CD4-positive, alpha-beta T cell treated with Interleukin-10 for 1 hour (primary cell): ENCODE results near the gene ANO6.

ENCODE experiments used
- DNase-seq: peaks from one replicate; pipeline ENCODE4 v3.0.0-alpha.2; 2020

ANO6 gene

DNA sequence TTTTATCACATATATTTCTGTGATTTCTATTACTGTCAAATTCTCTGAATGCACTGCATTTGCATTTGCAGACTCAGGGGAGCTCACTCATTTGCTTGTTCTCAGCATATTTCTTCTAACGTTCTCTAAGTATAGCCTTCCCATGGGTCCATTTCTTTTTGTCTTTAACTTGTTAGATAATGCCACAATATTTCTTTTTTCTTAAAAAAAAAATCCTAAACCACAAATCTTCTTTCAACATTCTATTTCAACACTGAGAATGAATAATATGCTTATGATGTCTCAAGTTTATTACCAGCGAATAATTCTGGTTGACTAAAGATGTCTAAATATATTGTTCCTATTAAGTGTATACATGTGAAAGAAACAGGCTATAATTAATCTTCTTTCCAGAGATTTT is 200.2 kb downstream of the ANO6 start:
- DNase-seq = no peak

DNA sequence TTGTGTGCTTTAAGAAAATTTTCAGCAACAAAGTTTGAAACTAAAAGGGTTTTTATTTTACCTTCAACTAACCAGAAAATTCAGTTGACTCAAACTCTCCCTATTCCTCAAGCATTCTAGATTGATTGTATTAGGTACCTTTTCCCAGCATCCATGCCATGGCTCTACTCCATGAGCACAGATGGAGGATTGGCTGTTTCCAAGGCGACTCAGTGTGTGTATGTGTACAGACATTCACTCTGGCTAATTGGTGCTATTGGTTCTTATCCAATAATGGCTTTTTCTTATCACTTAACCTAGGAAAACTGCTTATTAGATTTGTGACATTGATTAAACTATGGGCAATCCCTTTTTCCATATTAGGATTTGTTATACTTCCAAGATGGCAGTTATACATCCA is 202.6 kb downstream of the ANO6 start:
- DNase-seq = no peak

DNA sequence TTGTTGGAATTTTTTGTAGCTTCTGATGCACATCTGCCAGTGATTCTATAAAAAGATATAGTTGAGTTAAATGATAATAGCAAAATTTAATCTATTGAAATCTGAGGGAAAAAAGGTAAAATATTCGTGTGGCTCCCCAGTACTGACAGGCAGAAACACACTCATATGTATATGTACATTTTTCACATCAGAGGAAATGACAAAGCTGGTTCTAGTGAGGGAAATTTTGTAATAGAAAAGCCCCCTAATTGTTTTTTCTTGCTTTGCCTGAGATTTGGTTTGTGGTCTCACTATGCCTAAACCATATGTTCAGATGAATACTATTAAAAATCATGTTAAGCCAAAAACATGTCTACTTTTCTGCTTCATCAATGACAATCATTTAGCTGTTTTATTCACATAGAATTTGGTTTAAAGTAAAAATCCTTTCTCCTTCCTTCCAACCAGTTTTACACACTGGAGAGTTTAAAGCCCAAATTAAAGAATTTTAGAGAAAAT is 203.5 kb downstream of the ANO6 start:
- no peak for DNase-seq

DNA sequence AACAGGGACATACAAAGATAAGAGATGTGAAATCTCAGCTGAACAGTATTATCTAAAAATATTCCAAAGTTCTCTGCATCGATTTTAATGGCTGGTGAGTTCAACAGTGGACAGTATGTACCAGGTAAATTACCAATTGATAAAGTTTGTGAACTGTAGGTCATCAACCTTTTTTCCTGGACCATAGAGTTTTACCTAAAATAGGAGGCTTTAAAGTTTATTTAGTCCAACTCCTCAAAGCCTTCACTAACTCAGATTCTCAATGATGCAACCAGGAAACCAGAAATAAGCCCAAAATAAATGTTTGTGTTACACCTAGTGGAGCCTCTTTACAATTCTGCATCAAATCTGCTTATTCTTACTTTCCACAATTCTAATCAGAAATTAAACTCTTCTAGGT is 205.8 kb downstream of the ANO6 start:
- no peak for DNase-seq

DNA sequence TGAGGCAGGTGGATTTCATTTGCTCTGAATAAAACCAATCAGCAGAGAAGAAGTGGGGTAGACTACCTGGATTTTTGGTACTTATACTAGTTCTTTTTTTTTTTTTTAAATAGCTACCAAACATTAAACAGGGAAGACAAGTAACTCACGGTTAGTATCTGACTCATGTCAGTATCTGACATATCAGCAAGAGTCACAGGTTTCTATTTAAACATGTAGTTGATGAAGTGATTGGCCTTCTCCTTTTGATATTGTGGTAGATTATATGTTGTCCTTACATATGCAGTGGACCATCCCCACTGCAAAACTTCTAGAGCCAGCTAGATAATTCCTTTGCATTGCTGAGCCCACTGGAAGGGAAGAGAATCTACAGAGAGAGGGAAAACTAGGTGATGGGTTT is 208.0 kb downstream of the ANO6 start:
- DNase-seq = no peak

DNA sequence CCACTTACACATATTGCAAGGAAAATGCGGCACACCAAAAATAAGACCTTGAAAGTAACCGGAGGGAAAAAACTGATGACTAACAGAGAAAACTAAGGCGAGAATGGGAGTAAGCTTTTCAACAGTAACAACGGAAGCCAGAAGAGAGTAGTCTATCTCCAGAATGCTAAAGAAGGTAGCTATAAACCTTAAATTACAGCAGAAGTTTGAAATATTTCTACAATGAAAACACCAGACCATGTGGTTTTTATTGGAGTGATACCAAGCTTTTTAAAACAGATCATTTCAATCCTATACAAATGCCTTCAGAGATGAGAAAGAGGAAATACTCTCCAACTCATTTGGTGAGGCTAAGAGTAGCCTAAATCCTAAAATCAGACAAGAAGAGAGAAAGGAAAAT is 209.5 kb downstream of the ANO6 start:
- no peak for DNase-seq

DNA sequence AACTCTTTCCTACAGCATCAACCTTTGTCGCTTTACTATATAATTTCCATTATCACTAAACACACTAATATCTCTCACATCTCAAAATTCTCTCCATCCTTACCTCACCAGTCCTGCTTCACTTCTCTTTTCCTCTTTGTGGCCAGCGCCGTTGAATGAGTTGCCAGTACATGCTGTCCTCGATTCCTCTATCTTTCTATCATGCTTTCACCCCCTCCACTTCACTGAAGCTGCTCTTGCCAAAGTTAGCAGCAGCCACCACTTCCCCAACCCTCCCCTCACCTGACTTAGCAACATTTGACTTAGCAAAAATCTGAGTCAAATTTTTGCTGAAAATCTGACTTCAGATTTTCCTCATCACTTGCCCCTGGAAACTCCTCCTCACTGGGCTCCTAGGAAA is 210.4 kb downstream of the ANO6 start:
- no peak for DNase-seq

DNA sequence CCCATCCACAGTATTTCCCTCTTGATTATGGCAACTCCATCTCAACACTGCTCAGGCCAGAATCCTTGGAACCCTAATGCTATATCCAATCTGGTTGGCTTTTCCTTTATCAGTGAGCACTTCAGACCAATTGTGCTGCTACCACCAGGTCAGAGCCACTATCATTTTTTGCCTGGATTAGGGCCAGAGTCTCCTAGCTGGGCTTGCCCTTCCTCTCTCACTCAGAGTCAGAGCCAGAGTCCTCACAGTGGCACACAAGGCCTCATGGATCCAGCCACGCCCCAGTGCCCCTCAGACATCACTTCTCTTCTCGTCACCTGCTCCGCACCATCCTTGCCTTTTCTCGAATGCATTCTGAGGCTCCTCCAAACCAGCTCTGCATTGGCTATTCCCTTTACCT is 211.1 kb downstream of the ANO6 start:
- DNase-seq = no peak

DNA sequence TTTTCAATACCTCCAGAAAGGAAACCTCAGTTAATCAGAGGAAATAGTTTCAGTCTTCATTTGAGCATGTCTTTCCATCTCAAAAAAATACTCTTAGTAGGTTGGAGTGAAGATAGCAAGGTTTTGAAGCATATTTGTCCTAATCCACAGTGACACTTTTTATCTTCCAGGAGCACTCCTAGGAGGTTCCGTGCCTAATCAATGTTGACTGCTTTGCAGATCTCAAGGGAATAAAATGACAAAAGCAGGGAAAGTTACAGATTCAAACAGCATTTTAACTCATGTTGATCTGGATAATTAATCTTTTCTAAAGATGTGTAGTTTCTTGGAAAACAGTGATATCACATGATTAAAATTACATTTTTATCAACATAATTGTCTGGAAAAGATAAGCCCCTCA is 213.9 kb downstream of the ANO6 start:
- no peak for DNase-seq

DNA sequence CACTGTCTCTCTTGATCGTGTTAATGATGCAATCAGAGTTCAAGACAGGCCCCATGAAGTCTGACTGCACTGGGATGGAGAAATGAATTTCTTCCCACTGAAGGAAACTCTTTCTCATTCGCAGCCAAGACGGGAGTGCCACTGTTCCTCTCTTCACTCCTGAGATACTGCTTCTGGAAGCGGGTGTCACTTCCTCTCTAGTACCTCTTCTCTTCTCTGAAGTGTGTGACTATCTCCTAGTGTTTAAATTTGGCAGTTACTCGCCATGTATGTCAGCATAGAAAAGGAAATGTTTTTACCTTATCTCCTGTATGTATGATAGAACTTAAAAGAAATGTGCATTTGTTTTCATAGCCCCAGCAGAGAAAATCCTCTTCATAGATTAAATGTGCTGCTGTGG is 215.2 kb downstream of the ANO6 start:
- DNase-seq = no peak

DNA sequence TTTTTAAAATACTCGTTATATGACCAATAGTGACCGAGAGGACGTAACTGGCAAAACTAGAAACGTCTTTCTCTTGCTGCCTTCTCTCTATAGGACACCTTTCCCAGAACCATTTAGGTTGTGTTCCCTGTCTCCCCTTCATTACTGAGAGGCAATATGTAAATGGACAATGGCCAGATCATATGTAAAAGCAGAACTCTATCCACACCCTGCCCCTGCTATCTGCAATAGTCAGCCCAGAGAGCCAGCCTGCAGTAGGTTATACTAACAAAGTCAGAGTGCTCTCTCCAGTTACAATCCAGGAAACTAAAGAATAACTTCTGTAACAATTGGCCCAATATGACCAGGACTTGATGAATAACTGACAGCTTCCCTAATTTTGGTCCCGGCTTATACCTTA is 216.8 kb downstream of the ANO6 start:
- DNase-seq = no peak

DNA sequence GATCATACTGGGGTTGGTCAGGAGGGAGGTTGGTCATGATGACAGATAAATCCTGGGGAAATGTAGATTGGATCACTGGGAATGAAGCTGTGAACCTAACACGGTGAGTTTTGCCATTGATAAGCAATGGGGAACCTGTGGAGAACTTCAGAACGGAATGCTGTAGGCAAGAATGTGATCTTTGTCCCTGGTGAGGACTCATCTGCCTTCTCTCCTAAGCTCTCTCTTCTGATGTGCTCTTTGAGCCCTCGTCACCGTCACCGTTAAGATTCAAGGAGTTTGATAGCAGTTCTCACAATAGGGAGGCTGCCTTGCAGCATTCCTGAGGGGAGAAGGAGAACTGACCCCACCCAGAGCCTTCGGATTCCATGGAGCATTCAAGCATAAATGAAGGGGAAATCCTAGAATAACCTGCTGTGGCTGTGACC is 217.6 kb downstream of the ANO6 start:
- no peak for DNase-seq

DNA sequence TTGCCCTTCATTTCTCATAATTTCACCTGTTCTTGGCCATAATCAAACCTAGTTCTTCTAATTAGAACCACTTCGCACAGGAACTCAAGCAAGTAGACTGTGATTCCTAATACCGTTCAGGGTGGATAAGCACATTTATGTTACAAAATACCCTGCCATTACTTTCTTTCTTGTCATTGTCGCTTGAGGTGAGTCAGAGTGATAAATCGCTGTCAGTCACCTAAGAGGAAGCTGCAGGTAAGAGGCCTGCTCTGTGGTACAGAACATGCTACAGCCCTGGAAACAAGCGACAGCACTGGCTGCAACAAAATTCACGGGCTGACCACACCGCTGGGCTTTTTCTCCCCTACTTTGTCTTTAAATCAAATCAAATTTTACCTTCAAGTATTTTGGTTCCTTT is 218.2 kb downstream of the ANO6 start:
- DNase-seq = no peak

DNA sequence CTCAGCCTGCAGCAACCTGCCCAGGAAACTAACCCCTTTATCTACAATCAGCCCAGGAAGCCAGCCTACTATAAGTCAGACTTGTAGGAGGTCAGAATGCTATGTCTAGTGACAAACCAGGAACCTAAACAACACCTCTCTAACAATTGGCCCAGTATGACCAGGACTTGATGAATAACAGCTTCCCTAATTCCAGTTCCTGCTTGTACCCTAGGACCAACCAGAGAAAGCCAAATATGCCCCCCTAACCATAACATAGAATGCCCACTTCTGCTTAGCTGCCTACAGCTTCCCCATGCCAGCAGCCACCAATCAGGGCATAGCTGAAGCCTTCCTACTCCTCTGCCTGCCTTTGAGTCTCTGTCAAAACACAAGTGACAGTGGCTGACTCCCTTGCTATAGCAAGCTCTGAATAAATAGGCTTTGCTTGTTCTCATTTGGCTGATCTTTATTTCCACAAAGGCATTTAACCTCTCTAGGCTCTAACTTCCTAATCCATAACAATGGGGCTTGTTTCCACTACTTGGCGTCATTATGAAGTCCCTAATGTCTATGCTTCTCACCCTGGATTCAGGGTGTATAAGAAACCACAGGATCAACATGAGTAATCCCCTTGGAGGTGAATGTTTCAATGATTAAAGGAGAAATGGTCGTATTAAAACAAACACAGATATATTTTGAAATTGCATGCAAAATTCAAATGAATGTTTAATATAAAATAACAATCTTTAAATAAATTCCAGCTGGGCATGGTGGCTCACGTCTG is 220.2 kb downstream of the ANO6 start:
- DNase-seq = peak; percentile 10

DNA sequence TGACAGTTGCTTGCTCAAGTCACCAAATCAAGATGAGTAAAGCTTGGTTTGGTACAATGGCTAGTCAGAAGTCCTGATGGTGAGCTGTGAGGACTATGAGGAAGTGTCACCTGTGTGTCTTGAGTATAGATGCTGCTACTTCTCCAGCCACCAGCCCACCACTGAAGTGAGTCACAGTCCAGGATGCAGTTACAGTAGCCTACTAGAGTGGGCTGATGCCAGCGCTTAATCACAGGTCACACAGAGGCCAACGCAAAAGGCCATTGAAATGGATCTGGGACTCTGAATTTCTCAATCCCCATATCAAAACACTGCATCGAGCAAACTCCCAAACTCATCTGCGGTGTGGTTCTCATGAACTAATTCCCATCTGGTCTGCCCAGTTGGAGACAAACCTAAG is 223.1 kb downstream of the ANO6 start:
- no peak for DNase-seq

DNA sequence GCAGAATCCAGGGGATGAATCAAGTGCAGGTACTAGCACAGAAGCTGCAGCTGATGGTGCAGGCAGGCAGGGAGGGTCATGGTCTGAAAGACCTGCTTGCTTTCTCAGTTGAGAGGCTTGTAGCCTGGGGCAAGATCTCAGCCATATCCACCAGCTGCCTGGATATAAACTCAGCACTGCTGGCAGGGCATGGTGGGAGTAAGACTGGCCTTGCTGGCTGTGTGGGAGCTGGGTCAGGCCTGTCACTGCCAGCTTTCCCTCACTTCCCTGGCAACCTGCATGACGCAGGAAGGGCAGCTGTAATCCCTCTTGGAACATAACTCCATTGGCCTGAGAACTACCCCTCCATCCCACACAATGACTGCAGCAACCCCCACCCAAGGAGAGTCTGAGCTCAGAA is 230.1 kb downstream of the ANO6 start:
- DNase-seq = no peak

DNA sequence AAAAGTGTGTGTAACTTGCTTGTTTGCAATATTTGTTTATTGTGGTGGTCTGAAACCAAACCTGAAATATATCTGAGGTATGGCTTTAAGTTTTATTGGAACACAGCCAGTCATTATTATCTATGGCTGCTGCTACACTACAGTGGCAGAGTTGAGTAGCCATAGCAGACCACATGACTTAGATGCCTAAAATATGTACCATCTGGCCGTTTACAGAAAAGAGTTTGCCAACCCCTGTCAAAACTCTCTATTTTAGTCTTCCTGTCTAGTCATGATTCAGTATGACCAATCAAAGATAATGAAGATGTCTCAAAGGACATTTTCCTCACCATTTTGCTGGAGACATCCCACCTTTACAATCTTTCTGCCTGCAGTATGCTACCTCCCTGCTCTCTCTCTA is 242.3 kb downstream of the ANO6 start:
- no peak for DNase-seq

DNA sequence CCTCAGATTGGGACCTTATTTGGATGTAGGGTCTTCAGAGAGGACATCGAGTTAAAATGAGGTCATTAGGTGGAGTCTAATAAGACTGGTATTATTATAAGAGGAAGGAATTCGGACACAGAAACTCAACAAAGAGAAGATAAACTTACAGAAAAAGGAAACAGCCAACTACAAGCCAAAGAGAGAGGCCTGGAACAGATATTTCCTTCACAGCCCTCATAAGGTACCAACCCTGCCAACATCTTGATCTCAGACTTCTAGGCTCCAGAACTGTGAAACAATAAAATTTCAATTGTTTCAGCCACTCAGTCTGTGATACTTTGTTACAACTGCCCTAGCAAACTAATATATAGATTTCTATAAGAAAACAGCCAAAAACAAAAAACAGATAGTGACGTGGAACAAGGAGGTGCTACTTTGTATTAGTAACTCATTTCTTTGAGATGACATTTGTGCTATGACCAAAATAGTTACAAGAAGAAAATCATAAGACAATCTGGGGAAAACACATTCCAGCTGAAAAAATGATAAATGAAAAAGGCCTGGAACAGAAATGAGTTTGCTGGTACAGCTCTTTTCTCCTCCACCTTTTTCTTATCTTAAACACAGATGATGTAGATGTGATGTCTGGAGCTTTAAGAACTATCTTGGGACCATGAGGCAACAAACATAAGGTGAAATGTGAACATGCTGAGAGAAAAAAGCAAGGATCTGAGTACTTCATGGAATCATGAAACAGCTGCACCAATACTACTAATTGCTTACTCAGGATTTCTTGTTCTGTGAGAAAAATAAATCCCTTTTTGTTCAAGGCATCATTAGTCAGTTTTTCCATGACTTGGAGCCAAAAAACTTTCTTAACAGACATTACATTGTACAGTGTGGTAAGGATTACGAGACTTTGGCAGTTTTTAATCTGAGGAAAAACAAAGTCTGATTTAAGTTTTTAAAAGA is 243.2 kb downstream of the ANO6 start:
- DNase-seq = no peak

DNA sequence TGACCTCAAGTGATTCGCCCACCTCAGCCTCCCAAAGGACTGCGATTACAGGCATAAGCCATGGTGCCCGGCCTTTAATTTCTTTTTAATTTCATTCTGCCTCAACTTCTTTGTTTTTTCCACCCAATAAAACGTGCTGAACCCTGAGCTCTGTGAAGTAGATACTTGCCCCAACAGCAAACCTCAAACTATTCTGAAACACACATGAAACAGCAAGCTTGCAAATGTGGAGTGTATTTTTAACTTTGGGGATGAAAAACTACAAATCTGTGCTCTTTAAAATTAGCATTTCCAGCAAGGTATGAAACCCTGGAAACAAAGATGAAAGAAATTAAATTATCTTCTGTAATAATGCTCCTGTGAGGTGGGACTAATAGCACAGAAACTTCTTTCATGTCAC is 246.6 kb downstream of the ANO6 start:
- DNase-seq = no peak

DNA sequence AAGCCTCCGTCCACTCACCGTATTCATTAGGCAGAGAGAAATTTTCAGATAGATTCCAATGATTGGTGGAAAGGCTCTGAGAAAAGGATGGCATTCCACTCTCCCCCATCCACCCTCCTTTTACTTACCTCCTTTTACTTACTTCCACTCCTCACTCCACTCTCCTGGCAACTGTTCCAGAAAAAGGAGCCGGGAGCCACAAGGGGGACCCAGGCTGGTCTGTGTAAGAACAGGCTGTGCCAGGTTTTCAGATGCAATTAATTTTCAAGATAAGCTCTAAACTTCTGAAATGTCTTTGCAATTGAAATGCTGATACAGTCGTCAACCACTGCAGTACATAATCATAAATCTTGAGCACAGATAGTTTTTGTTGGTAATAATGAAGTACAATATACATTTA is 248.8 kb downstream of the ANO6 start:
- DNase-seq = no peak

DNA sequence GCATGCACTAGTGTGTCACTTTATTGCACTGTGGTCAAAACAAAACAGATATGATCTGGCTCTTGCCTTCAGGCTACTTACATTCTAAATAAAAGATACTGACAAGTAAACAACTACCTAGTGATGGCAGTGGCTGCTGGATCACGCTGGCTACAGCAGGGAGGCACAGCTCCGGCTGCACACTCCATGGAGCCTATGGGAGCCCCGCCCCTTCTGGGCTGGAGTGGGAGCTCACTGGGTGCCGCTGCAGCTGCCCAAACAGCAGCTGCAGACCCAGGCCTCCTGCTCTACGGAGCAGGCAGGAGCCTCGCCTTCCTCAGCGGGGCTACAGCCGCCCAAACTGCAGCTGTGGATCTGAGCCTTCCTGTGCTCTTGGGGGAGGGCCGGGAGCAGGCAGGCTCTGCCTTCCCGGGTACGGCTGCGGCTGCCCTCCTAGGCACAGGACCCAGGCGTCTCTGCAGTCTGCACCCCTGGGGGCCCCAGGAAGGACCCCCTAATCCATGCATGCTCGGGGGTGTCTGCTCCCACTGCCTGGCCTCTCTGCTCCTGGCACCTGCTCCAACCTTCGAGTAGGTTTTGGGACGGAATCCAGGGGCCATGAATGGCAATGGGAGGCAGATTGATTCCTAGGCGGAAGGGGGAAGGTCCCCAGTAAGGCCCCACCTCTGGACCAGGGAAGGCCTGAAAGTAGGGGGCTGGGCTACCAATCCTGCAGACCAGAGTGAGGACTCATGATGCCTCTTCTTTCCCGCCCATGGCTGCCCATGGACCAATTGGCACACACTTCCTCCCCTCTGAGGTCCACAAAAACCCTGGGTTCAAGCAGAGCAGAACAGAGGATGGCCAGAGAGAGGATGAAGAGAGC is 253.1 kb downstream of the ANO6 start:
- no peak for DNase-seq

DNA sequence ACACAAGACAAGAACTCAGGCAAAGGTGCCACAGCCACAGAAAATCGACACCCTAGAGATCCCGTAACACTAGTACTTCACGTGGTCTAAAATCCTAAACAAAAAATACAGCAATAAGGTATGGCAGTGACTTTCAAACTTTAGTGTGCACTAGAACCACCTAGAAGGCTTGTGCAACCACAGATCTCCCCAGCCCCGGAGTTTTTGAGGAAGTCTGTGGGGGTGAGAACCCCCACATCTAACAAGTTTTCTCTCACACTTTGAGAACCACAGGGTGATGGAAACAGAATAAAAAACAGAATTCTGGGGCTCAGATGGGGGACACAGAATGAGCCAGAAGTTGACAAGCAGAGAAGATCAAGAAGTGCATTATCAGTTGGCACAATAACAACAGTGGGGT is 254.0 kb downstream of the ANO6 start:
- DNase-seq = peak; percentile 15

DNA sequence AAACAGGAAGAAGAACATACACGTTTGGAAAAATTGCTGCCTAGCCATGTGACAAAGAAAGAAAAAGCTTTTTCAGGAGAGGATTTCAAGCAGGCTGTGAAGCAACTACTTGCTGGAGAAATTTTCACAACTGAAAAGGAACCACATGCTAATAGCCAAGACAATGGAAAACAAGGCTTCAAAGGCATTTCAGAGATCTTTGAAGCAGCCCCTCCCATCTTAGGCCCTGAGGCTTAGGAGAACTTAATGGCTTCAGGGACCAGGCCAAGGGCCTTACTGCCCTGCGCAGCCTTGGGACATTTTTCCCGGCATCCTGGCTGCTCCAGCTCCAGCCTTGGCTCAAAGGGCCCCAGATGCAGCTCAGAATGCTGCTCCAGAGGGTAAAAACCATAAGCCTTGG is 257.7 kb downstream of the ANO6 start:
- DNase-seq = no peak
